HG03135 (cell line): ENCODE data around the gene ZNF577.

Experiments
- ATAC-seq: cut with Tn5 transposase; IDR thresholded peaks from one replicate; pipeline ENCODE4 v1.9.1; 2021; ENCODE audit warnings: mild to moderate bottlenecking, moderate library complexity; ENCODE audit not compliant: unreplicated experiment

Gene ZNF577

DNA sequence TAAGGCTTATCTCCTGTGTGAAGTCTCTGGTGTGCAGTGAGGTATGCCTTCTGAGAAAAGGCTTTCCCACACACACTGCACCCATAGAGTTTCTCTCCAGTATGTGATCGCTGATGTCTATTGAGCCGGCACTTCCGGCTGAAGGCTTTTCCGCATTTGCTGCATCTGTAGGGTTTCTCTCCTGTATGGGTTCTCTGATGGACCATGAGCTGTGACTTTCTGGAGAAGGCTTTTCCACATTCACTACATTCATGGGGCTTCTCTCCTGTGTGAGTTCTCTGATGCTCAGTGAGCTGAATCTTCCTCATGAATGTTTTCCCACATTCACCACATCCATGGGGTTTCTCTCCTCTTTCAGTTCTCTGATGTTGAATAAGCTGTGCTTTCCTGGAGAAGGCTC is 14.7 kb downstream of the ZNF577 start:
- no peak for ATAC-seq

DNA sequence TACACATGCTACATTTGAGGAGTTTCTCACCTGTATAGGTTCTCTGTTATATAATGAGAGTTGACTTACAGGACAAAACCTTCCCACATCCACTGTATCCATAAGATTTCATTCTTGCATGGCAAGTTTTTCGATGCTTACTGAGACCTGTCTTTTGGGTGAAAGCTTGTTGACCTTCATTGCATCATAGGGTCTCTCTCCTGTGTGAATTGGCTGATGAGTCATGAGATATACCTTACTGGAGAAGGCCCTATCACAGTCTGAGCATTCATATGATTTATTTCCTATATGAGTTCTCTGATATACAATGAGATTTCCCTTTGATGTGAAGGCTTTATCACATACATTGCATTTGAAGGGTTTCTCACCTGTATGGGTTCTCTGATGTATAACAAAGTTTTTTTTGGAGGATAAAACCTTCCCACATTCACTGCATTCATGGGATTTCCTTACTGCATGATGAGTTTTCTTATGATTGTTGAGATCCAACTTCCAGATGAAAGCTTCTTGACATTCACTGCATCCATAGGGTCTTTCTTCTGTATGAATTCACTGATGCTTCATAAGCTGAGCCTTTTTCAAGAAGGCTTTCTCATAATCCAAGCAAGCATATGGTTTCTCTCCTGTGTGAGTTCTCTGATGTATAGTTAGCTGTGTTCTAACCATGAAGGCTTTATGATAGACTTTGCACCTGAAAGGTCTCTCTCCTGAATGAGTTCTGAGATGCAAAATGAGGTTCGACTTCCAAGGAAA is 25.7 kb downstream of the ZNF577 start:
- ATAC-seq: no peak

GRCh38 chr19:51837145-51837544 is 50.6 kb downstream of the ZNF577 start:
- ATAC-seq: no peak

DNA sequence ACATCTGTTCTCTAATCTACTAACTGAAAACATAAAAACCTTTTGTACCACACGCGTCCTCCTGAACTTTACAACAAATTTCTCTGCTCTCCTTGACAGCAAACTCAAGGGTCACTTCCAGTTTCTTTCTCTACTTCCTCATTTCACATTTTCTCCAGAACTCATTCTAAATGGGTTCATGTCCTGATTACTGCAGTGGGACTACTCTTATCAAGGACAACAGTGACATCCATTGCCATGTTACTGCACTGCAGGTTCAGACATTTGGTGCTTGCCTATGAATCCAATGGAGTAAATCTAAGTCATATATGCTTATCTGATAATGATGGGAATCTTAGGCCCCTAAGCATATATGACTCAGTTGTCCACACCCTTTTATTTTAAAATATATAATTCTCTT is 57.5 kb downstream of the ZNF577 start:
- no peak for ATAC-seq

DNA sequence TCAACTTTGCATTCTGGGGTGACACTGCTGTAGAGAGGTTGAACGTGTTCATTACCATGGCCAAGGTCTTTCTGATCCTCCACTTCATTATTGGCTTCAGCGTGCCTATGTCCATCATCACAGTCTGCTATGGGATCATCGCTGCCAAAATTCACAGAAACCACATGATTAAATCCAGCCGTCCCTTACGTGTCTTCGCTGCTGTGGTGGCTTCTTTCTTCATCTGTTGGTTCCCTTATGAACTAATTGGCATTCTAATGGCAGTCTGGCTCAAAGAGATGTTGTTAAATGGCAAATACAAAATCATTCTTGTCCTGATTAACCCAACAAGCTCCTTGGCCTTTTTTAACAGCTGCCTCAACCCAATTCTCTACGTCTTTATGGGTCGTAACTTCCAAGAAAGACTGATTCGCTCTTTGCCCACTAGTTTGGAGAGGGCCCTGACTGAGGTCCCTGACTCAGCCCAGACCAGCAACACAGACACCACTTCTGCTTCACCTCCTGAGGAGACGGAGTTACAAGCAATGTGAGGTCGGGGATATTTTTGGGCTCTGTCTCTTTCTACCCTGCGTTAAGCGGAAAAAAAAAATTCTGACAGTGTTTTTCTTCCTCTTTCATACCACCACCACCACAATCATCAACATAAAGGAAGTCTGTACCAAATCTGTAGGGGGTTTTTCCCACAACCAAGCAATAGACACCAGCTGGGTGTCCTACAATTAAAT is 63.3 kb downstream of the ZNF577 start:
- ATAC-seq: no peak

DNA sequence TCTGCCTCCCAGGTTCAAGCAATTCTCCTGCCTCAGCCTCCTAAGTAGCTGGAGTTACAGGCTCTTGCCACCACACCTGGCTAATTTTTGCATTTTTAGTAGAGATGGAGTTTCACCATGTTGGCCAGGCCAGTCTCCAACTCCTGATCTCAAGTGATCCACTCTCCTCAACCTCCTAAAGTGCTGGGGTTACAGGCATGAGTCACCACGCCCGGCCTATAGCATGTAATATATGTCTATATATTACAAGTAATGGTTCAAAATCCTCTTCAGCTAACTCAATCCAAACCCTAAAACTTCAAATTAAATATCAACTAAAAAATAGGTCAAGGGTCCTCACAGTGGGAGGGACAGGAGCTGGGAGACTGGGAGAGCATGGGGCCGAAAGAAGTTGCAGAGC is 64.8 kb downstream of the ZNF577 start:
- no peak for ATAC-seq

GRCh38 chr19:51822325-51822724 is 65.4 kb downstream of the ZNF577 start:
- no peak for ATAC-seq

- ATAC-seq: no peak
Measured at GRCh38 chr19:51821921-51822320, 65.8 kb downstream of the ZNF577 start.

- ATAC-seq: no peak
Measured at GRCh38 chr19:51821456-51821855, 66.3 kb downstream of the ZNF577 start.
